ENCODE measurements around the gene RAB11FIP5.
"Not testable (repeated sequence)": the region's sequence is repeated elsewhere in the genome, so short reads cannot be mapped to it uniquely, and the experiment has no call there.

RAB11FIP5 gene

GRCh38 chr2:73111073-73112025, 1.4 kb downstream of the RAB11FIP5 start:
- no peak for DNase-seq

GRCh38 chr2:73110168-73111072, 2.3 kb downstream of the RAB11FIP5 start:
- DNase-seq: no peak

GRCh38 chr2:73109431-73110167, 3.1 kb downstream of the RAB11FIP5 start:
- no peak for DNase-seq

GRCh38 chr2:73107211-73107926, 5.4 kb downstream of the RAB11FIP5 start:
- no peak for DNase-seq

- DNase-seq: no peak
These were observed 6.0 kb downstream of the RAB11FIP5 start for GRCh38 chr2:73106791-73107190.

GRCh38 chr2:73105511-73105971, 7.2 kb downstream of the RAB11FIP5 start:
- DNase-seq: no peak

- no peak for DNase-seq
These were observed 7.8 kb downstream of the RAB11FIP5 start for GRCh38 chr2:73104933-73105332.

GRCh38 chr2:73103018-73103542, 9.7 kb downstream of the RAB11FIP5 start:
- DNase-seq: no peak

GRCh38 chr2:73101626-73102256, 11.0 kb downstream of the RAB11FIP5 start:
- no peak for DNase-seq

GRCh38 chr2:73100956-73101355, 11.8 kb downstream of the RAB11FIP5 start:
- DNase-seq: no peak

GRCh38 chr2:73099486-73099885, 13.3 kb downstream of the RAB11FIP5 start:
- DNase-seq: no peak

- no peak for DNase-seq
These were observed 16.8 kb downstream of the RAB11FIP5 start for GRCh38 chr2:73095910-73096309.

GRCh38 chr2:73093601-73094218, 19.0 kb downstream of the RAB11FIP5 start:
- DNase-seq: not testable (repeated sequence)

GRCh38 chr2:73092146-73092783, 20.5 kb downstream of the RAB11FIP5 start:
- DNase-seq: no peak

GRCh38 chr2:73091696-73092095, 21.1 kb downstream of the RAB11FIP5 start:
- DNase-seq: no peak

GRCh38 chr2:73091164-73091563, 21.6 kb downstream of the RAB11FIP5 start:
- no peak for DNase-seq

GRCh38 chr2:73089270-73090030, 23.3 kb downstream of the RAB11FIP5 start:
- DNase-seq: no peak

- DNase-seq: no peak
These were observed 24.0 kb downstream of the RAB11FIP5 start for GRCh38 chr2:73088703-73089102.

- DNase-seq: no peak
These were observed 24.5 kb downstream of the RAB11FIP5 start for GRCh38 chr2:73088211-73088610.
